HTR-8/SVneo (cell line): Measurements from ENCODE around the gene SAMD15.
"Not testable (repeated sequence)": the region's sequence is repeated elsewhere in the genome, so short reads cannot be mapped to it uniquely, and the experiment has no call there.

Source experiments
- DNase-seq: peaks from one replicate; pipeline ENCODE4 v3.0.0; 2011; ENCODE audit warnings: low spot score, mixed read lengths; ENCODE audit not compliant: insufficient read length
- FAIRE-seq: peaks from 2 replicates; lab custom pipeline; 2011; peaks lifted over from hg19 to GRCh38; lab: Jason Lieb, UNC

SAMD15 gene

GRCh38 chr14:77376771-77377501, at the start of gene SAMD15, which contains the start of gene TMED8:
SAMD15 (plus strand) TSS chr14:77377379; CDS start chr14:77377419, 40 bp downstream.
TMED8 (minus strand) TSS chr14:77377094; CDS start chr14:77377053, 41 bp downstream.
- FAIRE-seq (peak; percentile 91), DNase-seq (peak; percentile 98)

- no peak for DNase-seq
- FAIRE-seq = no peak
Measured at GRCh38 chr14:77329872-77330271, 47.3 kb upstream of the SAMD15 start.

GRCh38 chr14:77335576-77335975, 41.6 kb upstream of the SAMD15 start:
- no peak for DNase-seq
- no peak for FAIRE-seq

GRCh38 chr14:77337255-77337654, 39.9 kb upstream of the SAMD15 start:
- DNase-seq, FAIRE-seq: not testable (repeated sequence)

- DNase-seq (no peak), FAIRE-seq (no peak)
Measured at GRCh38 chr14:77337880-77338279, 39.3 kb upstream of the SAMD15 start.

GRCh38 chr14:77338302-77338701, 38.9 kb upstream of the SAMD15 start:
- FAIRE-seq = no peak
- DNase-seq = no peak

- no peak for FAIRE-seq
- no peak for DNase-seq
Measured at GRCh38 chr14:77339407-77339806, 37.8 kb upstream of the SAMD15 start.

GRCh38 chr14:77340389-77340788, 36.8 kb upstream of the SAMD15 start:
- no peak for FAIRE-seq

GRCh38 chr14:77342726-77343397, 34.3 kb upstream of the SAMD15 start:
- peak; percentile 60 for FAIRE-seq

More at GRCh38 chr14:77340389-77340788, 36.8 kb upstream of the SAMD15 start:
- DNase-seq = no peak

GRCh38 chr14:77343662-77344061, 33.5 kb upstream of the SAMD15 start:
- DNase-seq (no peak), FAIRE-seq (no peak)

More at GRCh38 chr14:77342726-77343397, 34.3 kb upstream of the SAMD15 start:
- no peak for DNase-seq

GRCh38 chr14:77344377-77344996, 32.7 kb upstream of the SAMD15 start:
- DNase-seq (no peak), FAIRE-seq (no peak)

- FAIRE-seq = peak; percentile 28
- DNase-seq = no peak
Measured at GRCh38 chr14:77346495-77346894, 30.7 kb upstream of the SAMD15 start.

GRCh38 chr14:77347751-77348150, 29.4 kb upstream of the SAMD15 start:
- no peak for DNase-seq
- no peak for FAIRE-seq

- FAIRE-seq = no peak
Measured at GRCh38 chr14:77353469-77354141, 23.6 kb upstream of the SAMD15 start.

GRCh38 chr14:77355811-77356210, 21.4 kb upstream of the SAMD15 start:
- FAIRE-seq = no peak
- no peak for DNase-seq

More at GRCh38 chr14:77353469-77354141, 23.6 kb upstream of the SAMD15 start:
- DNase-seq = no peak

- FAIRE-seq (no peak), DNase-seq (no peak)
Measured at GRCh38 chr14:77356899-77357298, 20.3 kb upstream of the SAMD15 start.

- DNase-seq = no peak
Measured at GRCh38 chr14:77359626-77360025, 17.6 kb upstream of the SAMD15 start.

GRCh38 chr14:77364146-77364545, 13.0 kb upstream of the SAMD15 start:
- DNase-seq = no peak
- FAIRE-seq = no peak

More at GRCh38 chr14:77359626-77360025, 17.6 kb upstream of the SAMD15 start:
- FAIRE-seq = peak; percentile 76

- FAIRE-seq (no peak), DNase-seq (no peak)
Measured at GRCh38 chr14:77369285-77369684, 7.9 kb upstream of the SAMD15 start.

- DNase-seq (no peak), FAIRE-seq (no peak)
Measured at GRCh38 chr14:77372304-77372841, 4.8 kb upstream of the SAMD15 start.
